Astrocyte of the hippocampus (primary cell): Measurements from ENCODE around the gene THSD7A.

ENCODE experiments used
- DNase-seq: peaks from one replicate; pipeline ENCODE4 v3.0.0; 2011; ENCODE audit warnings: low read depth, low spot score

THSD7A gene

DNA sequence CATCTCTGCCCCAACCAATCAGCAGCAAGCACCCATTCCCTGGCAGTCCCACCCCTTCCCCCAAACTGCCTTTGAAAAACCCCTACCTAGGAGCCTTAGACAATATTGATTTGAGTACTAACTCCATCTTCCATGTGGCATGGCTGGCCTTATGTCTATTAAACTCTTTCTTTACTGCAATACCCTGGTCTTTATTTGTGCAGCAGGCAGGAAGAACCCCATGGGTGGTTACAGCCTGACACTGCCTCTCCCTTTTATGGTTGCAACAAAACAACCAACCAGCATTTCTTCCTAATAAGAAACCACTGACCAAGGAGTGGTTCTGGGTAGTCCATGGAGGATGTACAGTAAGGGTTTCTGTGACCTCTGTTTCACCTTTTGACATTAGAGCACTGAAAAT, 418.1 kb downstream of the THSD7A start:
- DNase-seq, result no peak

DNA sequence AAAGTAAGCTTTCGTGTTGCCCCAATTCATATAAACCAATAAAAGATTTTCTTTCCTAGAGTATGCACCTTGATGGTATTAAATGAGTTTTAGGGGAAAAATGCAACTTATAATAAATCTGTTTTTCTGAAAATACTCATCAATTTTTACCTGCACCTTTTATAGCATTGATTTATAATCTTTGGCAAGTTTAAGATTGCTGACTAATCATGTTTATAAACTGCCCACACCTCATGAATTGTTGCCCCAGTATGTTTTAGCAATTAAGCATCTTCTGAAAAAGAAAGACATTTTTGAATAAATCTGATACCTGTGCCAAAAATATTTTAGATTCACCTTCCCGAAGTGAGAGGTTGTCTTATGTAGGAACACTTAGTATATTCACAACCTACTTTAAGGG, 420.0 kb downstream of the THSD7A start:
- DNase-seq, result no peak

DNA sequence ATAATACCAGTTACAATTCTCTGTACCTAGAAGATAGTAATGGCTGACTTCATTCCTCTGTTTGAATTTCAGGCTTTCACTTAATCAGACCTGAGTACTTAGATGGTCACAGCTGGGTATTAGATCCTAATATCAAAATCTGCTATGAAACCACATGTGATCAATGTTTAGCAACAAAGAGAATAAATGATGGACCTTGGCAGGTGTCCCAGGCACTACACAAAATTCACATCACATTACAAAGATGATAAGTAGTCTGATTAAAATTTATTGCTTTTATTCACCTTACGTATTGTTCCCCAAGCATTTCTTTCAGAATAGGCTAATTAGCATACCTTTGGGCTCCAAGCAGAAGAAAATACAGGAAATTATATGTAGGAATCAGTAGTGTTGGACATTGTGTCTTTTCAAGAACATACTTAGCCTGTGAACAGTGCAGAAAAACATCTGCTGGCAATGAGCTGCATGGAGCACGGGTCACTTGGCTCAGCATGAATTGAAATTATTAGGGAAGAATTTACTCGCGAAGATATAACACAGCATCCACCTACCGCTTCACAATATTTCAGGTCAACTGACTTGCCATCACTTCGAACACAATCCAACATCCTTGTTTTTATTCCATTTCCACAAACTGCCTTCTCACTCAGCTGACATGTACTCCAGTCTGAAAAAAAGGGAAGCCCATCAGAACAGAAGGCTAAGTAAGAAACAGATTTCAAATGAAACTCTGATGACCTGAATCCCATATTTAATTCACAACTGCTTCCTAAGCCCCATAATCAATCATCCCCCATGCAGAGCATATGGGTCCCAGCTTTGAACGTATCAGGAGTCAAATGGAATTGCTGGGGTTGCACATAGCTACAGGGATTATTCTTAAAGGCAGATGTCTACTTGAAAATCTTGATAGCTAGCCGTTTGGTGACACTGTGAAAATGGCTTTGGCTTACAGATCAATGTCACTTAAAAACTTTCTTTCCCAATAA, 421.0 kb downstream of the THSD7A start:
- no peak for DNase-seq

DNA sequence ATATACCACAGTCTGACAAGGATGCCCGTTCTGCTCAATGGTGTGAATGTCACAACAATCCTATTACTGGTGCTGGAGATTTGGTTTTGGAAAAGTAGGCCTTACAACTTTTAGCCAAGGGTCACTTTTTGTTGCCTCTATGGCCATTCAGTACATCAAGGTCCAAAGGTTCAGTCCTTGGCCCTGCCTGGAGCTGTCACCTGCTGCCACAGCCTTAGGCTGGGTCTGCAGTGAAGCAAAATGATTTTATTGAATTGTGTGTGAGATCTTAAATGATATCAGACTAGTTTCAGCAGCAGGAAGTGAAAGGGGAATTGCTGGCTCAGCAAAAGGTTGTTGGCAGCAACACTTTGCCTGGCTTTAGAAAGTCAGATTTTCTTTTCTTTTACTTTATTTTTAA, 427.6 kb downstream of the THSD7A start:
- DNase-seq, result no peak

DNA sequence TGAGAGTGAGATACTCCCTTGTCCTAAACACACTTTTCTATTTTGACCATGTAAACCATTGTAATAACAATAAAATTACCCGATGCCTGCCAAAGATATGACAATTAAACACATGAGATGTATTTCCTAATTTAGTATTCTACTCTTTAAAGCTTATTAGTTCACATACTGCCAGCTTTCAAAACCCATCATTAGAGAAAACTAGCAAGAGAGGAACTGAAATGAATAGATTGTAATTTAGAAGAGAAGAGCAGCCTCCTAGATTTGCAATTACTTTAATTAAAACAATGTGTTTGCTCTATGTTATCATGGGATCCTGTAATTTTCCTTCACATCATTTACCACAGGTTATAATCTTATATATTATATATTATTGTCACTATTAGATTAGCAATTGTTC, 428.2 kb downstream of the THSD7A start:
- no peak for DNase-seq

DNA sequence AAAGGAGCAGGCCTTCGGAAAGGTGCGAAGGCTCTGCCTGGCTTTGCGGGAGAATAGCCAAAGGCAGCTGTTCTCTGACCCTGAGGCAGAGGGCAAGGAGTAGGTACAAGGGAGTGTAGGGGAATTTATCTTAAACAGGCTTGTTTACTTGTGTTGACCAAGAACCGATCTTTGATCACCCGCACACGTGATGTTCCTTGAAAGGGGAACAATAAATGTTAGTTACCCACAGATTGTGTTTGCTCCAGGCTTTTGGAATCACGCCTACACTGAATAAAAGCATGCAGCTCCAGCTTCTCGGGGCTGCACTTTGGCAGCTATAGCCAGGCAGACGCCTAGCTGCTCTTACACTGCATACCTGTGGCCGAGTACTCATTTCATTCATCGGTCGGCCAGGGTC, 437.6 kb downstream of the THSD7A start:
- no peak for DNase-seq

DNA sequence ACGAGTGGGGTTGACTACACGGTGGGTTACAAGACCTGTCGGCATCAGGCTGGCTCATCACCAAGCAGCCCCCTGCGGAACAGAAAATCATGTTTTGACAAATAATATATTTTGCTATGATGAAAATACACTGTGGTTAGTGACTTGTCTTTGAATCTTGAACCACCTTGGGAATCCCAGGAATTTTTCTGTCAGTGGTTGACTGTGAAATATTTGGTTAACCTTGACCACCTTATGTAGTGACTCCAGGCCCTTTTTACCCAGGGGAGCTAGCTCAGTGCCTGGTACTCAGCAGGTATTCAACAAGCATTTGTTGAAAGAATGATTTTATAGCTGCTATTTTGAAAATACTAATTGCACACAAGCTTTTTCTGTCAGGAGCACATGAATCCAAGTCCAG, 452.4 kb downstream of the THSD7A start:
- peak; percentile 5 for DNase-seq

DNA sequence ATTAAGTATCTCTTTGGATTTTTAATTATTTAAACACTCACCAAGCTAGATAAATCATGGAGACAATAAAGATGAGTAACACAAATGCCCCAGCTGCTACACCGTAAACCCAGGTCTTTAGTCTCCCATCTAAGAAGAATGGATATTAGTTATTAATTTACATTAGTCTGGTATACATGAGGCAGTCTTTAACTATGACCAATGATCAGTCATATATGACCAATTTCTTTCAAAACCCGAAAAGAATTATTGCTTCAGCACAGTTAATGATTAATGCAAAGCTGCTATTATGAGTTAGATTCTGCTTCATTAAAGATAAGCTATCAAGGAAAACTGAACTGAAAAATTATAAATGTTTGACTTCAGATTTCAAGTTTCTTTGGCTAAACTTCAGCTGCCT, 455.5 kb downstream of the THSD7A start:
- DNase-seq, result no peak

DNA sequence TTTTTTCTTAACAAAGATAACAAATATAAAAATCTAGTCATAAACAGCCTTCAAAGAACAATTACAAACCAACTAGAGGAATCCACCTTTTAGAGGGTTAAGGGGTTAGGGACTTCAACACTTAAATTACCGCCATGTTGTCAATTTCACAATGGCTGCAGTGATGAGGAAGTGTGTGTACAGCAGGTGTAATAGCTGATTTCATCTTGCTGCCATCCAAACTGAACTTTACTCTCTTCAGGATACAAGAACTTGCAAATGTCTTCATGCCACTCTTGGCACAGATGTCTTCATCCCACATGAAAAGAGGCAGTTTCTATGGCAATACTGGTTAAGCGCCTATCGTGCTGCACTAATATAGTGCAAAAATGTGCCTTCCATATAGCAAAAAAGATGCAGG, 457.4 kb downstream of the THSD7A start:
- no peak for DNase-seq

DNA sequence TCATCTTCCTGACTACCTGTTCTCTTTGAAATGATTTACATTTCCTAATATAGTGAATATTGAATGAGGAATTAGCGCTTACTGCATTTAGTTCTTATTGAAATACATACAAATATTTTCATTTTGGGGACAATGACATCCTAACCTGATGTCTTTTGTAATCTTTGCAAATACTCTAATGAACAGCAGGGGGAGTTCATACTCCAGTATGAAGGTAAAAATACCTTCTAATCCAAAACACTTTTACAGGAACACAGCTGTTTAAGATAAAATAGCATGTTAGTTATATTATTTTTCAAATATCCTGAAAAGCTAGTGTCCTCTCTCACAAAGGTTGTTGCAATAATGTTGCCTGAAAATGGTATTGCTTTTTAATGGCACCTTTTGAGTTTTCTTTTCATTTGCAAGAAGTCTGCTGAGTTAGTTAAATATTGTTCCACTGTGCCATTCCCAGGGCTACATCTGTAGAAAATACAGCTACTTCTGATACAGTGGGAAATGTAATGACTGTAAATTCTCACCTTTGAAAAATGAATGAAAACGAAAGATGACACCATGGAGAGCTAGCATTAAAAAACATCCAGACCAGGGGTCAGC, 458.4 kb downstream of the THSD7A start:
- peak; percentile 20 for DNase-seq

DNA sequence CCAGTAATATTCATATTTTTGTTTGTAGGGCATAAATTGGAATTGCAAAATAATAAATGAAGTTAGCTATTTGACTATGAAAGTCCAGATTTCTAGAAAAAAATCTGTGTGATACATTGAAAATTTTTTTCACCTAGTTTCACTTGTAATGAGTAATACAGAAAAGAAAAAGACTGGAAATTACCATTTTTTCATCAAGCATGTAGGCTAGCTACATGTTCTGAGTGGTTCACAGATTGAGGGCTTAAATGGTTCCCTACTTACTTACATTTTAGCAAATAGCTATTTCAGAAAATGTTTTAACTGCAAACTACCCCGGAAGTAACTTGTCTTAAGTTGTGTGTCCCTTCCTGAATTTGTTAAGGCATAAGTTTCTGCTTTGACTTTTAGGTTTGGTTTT, 462.3 kb downstream of the THSD7A start:
- DNase-seq, result no peak

DNA sequence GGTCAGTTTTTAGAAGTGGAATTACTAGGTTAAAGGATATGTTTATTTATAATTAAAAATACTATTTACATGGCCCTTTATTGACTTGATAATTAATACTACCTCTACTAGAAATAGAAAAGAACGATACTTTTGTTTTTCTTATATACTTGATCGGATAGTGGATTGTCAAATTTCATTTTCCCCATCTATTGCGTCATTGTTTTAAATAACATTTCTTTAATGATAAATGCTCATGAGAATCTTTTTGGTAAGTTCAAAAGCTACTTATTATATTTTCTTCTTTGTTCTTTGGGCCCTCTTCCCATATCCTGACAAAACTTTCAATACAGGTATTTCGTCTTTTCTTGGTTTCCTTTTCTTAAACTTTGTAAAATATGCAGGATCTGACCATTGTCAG, 465.9 kb downstream of the THSD7A start:
- no peak for DNase-seq

DNA sequence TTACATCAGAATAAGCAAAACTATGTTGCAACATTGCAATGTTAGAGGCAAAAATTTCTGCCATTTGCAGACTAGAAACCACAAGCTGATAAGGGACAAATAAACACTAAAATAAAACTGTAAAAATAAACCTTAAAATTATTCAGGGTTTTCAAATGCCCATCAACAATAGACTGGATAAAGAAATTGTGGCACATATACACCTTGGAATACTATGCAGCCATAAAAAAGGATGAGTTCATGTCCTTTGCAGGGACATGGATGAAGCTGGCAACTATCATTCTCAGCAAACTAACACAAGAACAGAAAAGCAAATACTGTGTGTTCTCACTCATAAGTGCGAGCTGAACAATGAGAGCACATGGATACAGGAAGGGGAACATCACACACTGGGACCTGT, 473.4 kb downstream of the THSD7A start:
- DNase-seq, result no peak

DNA sequence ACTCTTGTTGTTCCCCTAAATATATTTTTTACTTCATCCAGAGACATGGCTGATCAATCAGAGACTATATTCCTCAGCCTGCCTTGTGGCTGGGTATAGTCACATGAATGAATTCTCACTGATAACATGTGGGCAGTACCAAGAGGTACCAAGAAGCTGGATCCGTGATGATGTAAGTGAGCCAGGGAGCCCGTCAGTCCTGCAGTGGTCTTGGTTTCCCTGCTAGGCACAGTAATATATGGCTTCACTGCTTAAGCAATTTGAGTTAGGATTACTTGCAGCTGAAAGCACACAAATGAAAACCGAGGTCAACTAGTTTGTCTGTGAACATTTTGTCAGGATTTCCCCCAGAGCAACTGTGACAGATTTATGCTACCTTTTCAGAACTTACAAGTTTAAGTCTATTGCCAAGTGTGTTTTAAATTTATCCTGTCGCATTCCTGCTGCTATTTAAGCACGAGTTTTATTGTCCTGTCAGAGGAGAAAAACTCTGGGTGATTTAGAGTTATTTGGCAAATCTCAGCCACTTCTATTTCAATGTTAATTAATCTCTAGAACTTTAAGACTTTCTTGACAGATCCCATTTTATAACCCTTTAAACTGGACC, 476.5 kb downstream of the THSD7A start:
- DNase-seq, result peak; percentile 2

DNA sequence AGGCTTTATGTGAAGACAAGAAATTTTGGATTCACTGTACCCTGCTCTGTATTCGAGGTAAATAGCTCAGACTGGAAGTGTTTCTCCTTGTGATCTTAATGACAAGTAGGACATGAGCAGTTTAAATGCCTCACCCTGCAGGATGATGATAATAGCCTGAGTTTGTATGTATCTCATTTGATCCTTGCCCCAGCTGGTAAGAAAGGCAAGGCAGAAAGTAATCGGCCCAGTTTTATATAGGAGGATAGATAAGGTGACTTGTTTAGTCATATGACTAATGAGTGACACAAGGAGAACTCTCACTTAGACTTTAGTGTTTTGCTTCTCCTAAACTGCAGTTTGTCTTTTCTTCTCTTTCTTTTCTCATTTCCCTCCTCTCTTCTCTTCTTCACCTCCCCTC, 485.7 kb downstream of the THSD7A start:
- DNase-seq, result no peak

DNA sequence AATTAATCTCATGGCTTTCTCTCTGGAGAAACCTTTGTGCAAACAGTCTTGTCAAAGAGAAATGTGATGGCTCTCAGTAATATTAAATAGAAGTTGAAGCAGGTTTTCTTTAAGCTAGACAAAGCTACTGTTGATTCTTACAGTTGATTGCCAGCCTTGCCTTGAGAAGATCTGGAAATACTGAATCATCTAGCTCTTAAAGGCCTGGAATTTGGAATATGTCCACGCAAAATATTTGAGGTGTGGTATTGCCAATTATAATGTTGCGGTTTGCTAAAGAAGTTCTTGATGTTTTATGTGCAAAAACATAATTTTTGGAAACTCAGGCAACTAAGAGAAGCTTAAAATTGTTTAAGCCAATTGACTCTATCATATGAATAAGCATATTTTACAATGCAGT, 486.4 kb downstream of the THSD7A start:
- peak; percentile 87 for DNase-seq

DNA sequence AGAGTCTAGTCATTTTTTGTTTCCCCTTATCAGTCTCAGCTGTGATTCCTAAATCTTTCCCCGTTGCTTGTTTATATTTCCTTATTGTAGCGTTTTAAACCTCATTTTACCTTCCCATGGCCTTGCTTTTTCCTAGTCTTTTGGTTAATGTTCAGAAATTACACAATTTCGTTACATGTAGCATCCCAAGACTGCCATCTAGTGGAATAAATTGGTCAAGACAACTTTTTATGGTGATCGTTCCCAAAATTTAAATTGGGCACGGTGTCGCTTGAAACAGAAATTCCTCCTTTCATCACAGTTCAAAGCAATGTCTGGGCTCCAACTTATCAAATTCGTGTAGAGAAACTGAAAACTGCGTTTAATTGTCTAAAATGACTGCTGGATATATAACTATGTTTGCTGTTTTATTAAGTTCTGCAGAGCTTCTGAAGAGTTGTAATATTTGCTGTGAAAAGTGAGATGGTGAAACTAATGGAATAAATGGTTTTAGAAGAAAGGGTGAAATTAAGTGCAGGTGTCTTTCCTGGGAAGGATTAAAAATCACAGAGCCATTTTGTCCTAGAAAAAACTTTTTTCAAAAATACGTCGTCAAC, 488.1 kb downstream of the THSD7A start:
- DNase-seq, result peak; percentile 72

DNA sequence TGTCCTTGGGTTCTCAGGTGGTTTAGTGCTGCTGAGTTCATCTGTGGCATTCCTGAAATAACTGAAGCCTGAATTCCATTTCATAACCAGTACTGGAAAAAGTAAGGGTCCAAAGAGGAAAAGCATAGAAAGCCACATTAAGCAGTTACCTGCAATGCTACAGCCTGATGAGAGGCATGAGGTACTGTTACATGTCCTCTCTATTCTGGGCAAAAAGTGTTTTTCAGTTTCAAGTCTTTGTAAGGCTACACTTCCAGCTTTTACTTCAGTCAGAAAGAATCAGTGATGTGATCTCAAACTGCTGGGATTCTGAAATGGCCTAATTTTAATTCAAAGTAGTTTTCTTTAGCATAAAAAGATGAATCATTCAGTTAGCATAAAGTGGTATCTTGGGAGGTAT, 488.9 kb downstream of the THSD7A start:
- DNase-seq, result peak; percentile 41

DNA sequence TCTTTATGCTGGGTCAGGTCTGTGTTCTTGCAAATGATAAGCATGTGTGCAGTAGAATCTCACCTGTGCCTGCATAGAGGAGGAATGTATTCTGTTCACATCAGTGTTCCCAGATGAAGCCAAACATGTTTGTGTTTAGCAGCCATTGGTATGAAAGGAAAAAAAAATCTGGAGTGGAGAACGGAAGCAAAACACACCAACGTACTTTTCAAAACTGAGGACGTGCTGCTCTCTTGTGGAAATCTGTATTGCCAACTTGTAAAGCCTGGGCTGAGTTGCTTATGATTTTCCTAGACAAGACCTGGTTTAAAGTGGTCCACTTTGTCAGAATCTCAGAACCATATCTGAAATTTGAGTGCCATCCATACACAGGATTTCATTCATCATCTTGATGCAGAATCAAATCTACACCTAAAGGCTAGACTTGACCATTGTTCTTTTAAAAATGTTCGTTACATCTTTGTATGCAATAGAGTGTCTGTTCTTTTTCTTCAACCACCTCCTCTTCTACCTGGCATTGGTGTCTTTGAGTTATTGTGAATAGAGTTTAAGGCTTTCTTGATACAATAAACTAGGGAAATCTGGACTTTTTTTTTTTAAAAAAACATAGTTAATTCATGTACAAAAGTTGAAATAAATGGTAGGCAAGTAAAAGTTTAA, 490.6 kb downstream of the THSD7A start:
- peak; percentile 76 for DNase-seq

DNA sequence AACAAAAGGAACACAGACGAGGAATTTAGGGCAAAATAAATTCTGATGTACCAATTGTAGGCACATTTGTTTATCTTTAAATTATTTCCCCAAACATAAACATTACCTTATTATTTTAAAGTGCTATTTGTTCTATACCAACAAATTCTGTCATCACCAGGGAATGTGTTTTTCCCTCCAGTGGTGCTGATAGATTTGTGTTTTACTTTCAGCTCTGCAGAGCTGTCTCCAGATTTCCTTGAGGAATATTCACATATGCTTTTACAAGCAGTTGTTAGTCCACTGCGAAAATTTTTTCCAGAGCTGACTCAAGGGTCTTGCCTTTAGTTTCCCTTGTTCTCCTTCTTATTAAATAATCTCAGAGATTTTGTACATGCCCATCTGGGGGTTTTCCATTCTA, 495.6 kb downstream of the THSD7A start:
- DNase-seq, result no peak

DNA sequence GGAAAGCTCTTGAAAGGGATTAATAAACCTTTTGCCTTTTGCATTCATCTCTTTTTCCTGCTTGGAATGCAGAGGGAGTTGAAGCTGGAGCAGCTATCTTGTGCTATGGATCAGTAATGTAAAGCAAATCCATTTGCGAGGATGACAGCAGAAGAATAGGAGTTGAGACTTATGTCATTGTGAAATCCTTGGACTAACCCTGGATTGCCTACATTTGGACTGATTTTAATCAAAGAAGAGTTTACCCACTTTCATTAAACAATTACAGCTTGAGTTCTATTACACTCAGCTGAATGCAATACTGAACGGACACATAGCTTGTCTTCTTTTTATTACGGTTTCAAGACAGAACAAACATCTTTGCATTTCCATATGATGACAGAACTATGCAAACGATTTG, 496.1 kb downstream of the THSD7A start:
- no peak for DNase-seq

DNA sequence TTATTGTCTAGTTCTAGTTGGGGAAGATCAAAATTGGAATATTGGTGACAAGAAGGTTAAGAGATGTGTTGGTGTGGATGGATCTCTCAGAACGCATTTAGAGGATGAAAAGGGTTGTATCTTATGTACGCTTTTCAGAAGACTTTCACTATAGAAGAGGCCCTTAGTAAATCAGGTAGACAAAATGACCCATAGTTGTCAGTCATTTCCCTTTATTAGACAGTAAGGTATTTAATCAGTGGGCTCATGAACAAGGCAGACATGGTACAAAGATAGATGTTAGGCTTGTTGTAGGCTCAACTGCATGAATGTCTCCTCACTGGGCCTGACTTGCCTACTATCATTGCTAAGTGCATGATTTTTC, 499.2 kb downstream of the THSD7A start:
- no peak for DNase-seq
